Caco-2 (cell line): ENCODE measurements around the gene HAPLN2. TPM values are rescaled to one million over a fixed set of nuclear protein-coding genes. Genes with fewer than 3 reads are reported as not detected.

Source experiments
- BruUV-seq: library from RNA; stranded (reverse); fragments of 400-500 nt; replicated peaks from 2 replicates; lab custom pipeline; 2021; lab: Mats Ljungman, UMichigan
- CTCF ChIA-PET: fragments of 300-600 bp; sonication (Branson Sonifier 250); formaldehyde crosslinking; loops from one replicate; lab custom pipeline; 2022; ENCODE audit warnings: antibody characterized with exemption; lab: Charles Lee
- POLR2A ChIA-PET: fragments of 300-600 bp; sonication (Branson Sonifier 250); formaldehyde crosslinking; loops from one replicate; lab custom pipeline; 2022; ENCODE audit warnings: antibody characterized with exemption; lab: Charles Lee
- DNase-seq, 2 experiments: peaks; one replicate each; pipeline versions ENCODE4 v3.0.0 to v3.0.0-alpha.2; 2020 to 2022
- H3K27me3 ChIP-seq: replicated peaks from 2 replicates; pipeline ENCODE4 v1.6.0; 2011; ENCODE audit warnings: low read length; ENCODE audit not compliant: control insufficient read depth, insufficient read depth
- H3K36me3 ChIP-seq: 2 replicates; pipeline ENCODE4 v1.5.1; 2011; ENCODE audit warnings: low read length; ENCODE audit not compliant: control insufficient read depth, insufficient read depth
- H3K4me1 ChIP-seq: fragments of 250-450 bp; sonication (Bioruptor Pico); 2 replicates; pipeline ENCODE4 v1.5.1; 2020; ENCODE audit warnings: mild to moderate bottlenecking
- H3K4me3 ChIP-seq: 2 replicates; pipeline ENCODE4 v1.5.1; 2011; ENCODE audit warnings: low read depth, mild to moderate bottlenecking, control low read depth, low read length
- H3K9me3 ChIP-seq: fragments of 250-450 bp; sonication (Bioruptor Pico); 2 replicates; pipeline ENCODE4 v1.5.1; 2020; ENCODE audit warnings: mild to moderate bottlenecking, moderate library complexity
- H3K27ac Mint-ChIP-seq: one replicate; pipeline ENCODE4 v1.8.0; 2022; ENCODE audit warnings: mixed read lengths; ENCODE audit not compliant: unreplicated experiment
- H3K27me3 Mint-ChIP-seq: one replicate; pipeline ENCODE4 v1.8.0; 2022; ENCODE audit warnings: mixed read lengths; ENCODE audit not compliant: insufficient read depth, unreplicated experiment
- H3K36me3 Mint-ChIP-seq: one replicate; pipeline ENCODE4 v1.8.0; 2022; ENCODE audit warnings: mild to moderate bottlenecking, mixed read lengths; ENCODE audit not compliant: insufficient read depth, unreplicated experiment
- H3K4me1 Mint-ChIP-seq: one replicate; pipeline ENCODE4 v1.8.0; 2022; ENCODE audit warnings: low read depth, mixed read lengths; ENCODE audit not compliant: unreplicated experiment
- H3K4me3 Mint-ChIP-seq: one replicate; pipeline ENCODE4 v1.8.0; 2022; ENCODE audit warnings: mild to moderate bottlenecking, moderate library complexity, mixed read lengths; ENCODE audit not compliant: unreplicated experiment
- H3K9me3 Mint-ChIP-seq: one replicate; pipeline ENCODE4 v1.8.0; 2022; ENCODE audit warnings: mixed read lengths; ENCODE audit not compliant: unreplicated experiment
- CTCF ChIP-seq, 2 experiments: fragments of 200-600 bp in 1 of 2; IDR thresholded peaks; 1 replicate in 1 of 2; 2 replicates in 1 of 2; pipeline versions ENCODE4 v1.5.1 to v1.8.0; 2011 to 2022; ENCODE audit warnings: antibody characterized with exemption in 1 of 2, control low read depth in 1 of 2, inconsistent platforms in 1 of 2, low read depth in 1 of 2, low read length in 1 of 2, mild to moderate bottlenecking in 1 of 2, moderate library complexity in 1 of 2; ENCODE audit not compliant: insufficient read depth in 1 of 2, severe bottlenecking in 1 of 2, unreplicated experiment in 1 of 2
- intact Hi-C: fragments of 100-400 bp; cut with micrococcal nuclease; formaldehyde crosslinking; loops from one replicate; pipeline ENCODE4 v1.10.0; 2022; ENCODE audit not compliant: unreplicated experiment
- total RNA-seq: library from RNA; stranded (reverse); gene quantifications from 2 replicates; pipeline ENCODE4 v1.2.3, GENCODE V29; 2022

The HAPLN2 gene
- total RNA-seq, 1 experiment from 2014 or later = not detected

DNA sequence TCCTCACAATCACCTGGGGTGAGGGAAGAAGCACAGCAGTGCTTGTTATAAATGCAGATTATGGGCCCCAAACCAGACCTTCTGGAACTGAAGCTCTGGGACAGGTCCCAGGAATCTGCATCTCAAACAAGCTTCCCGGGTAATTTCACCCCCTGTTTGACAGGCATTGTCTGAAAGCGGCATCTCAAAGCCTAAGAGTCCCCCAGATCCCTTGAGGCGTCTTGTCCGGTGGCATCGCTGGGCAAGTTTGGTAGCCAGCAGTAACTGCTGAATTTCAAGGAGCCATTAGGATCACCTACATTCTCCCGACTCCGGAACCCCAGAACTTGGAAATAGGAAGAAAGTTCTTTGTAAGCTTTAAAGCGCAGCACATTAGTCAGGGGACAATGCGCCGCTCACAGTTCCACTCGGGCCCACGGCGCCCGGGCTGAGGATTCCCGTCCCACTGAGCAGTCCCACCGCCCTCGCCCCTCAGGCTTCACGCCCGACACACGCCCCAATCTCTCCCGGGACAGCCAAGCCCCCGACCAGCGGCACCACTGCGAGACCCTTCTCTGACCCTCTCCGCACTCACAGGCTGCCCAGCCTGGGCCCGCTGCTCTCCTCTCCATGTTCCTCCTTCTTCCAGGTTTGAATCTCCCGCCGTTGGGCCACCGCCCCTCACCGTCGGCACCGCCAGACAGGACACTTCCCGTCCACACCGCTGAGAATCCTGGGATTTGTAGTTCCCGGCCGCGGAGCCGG, 47.1 kb upstream of the HAPLN2 start, which contains the start of gene IQGAP3:
Gene IQGAP3 (minus strand): TSS at position 647 of the 744 bp plus-strand sequence. CDS start 36 bp downstream, at position 611.
- H3K9me3 ChIP-seq = no peaks in the 10 kb centered on the region
- Mint-ChIP-seq H3K27ac (peak within 1 kb of the TSS; percentile 83), H3K4me3 (peak within 1 kb of the TSS; percentile 97), H3K27me3 (no peaks in the 10 kb centered on the region), H3K36me3 (peaks cover 26% of the 10 kb centered on the region), H3K9me3 (no peaks in the 10 kb centered on the region), H3K4me1 (peaks cover 18% of the 10 kb centered on the region)
- DNase-seq = peak; percentile 91
- intact Hi-C loops = loop anchor here (1.0 to 5.0 kb wide), 2 partner anchors 35 to 69 kb away; no protein-coding TSS in a partner anchor
- no peak for TF ChIP-seq CTCF (IDR thresholded peaks at IDR 0.05; ENCODE audit: insufficient read depth in 1 of 2, low read depth in 1 of 2, low read length in 1 of 2, severe bottlenecking in 1 of 2, unreplicated experiment in 1 of 2)
- H3K27me3 ChIP-seq = no peaks in the 10 kb centered on the region
- POLR2A ChIA-PET = no interaction called here
- peaks cover 15% of the 10 kb centered on the region; the same call in 1 of the 2 replicates for H3K4me1 ChIP-seq
- CTCF ChIA-PET = interaction anchor here (1.2 to 1.3 kb wide), 2 partner anchors 71 to 115 kb away, joined by 3 read pairs; no protein-coding TSS in a partner anchor
- TSS peak; percentile 80 for BruUV-seq
- H3K4me3 ChIP-seq = peak within 1 kb of the TSS; percentile 96
- no peaks in the 10 kb centered on the region for H3K36me3 ChIP-seq

DNA sequence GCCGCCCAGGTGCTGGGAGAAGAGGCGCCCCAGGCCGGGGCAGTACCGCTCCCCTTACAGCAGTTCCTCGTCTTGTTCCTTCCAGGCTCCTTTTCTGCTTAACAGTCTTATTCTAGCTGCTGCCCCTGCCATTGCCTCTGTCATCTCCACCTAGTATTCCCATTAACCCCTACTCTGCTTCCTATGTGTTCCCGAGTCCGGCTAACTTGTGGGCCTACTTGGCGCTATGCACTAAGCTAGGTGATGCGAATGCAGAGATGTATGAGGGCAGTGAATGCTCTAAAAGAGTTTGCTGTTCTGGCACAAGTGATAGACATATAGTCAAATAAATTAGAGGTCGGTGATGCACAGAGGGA, 46.6 kb upstream of the HAPLN2 start:
- DNase-seq = no peak
- H3K36me3 Mint-ChIP-seq = peaks cover 26% of the 10 kb centered on the region
- peak overlapping the region; percentile 83 for H3K27ac Mint-ChIP-seq
- peaks cover 18% of the 10 kb centered on the region for H3K4me1 Mint-ChIP-seq
- ChIA-PET CTCF (no interaction called here), POLR2A (no interaction called here)
- intact Hi-C loops = loop anchor here (1.0 to 5.0 kb wide), 2 partner anchors 35 to 69 kb away; no protein-coding TSS in a partner anchor
- peak overlapping the region; percentile 96 for H3K4me3 ChIP-seq
- no peaks in the 10 kb centered on the region for H3K36me3 ChIP-seq
- H3K9me3 Mint-ChIP-seq = no peaks in the 10 kb centered on the region
- H3K4me3 Mint-ChIP-seq = peak overlapping the region; percentile 97
- H3K27me3 ChIP-seq = no peaks in the 10 kb centered on the region
- BruUV-seq = no TSS peak
- no peaks in the 10 kb centered on the region for H3K27me3 Mint-ChIP-seq
- TF ChIP-seq CTCF (IDR thresholded peaks at IDR 0.05; ENCODE audit: insufficient read depth in 1 of 2, low read depth in 1 of 2, low read length in 1 of 2, severe bottlenecking in 1 of 2, unreplicated experiment in 1 of 2) = no peak
- peaks cover 15% of the 10 kb centered on the region; the same call in 1 of the 2 replicates for H3K4me1 ChIP-seq
- no peaks in the 10 kb centered on the region for H3K9me3 ChIP-seq

GRCh38 chr1:156574039-156574633, 45.1 kb upstream of the HAPLN2 start:
- no peaks in the 10 kb centered on the region for H3K27me3 Mint-ChIP-seq

More at GRCh38 chr1:156574039-156574633, 45.1 kb upstream of the HAPLN2 start:
- Histone ChIP-seq H3K4me1 (peaks cover 15% of the 10 kb centered on the region; the same call in 1 of the 2 replicates), H3K27me3 (no peaks in the 10 kb centered on the region), H3K36me3 (no peaks in the 10 kb centered on the region), H3K4me3 (no peak overlapping the region), H3K9me3 (no peaks in the 10 kb centered on the region)
- intact Hi-C loops = loop anchor here (5.0 kb wide), 1 partner anchor 33 kb away; no protein-coding TSS in a partner anchor
- no peak for TF ChIP-seq CTCF (IDR thresholded peaks at IDR 0.05; ENCODE audit: insufficient read depth in 1 of 2, low read depth in 1 of 2, low read length in 1 of 2, severe bottlenecking in 1 of 2, unreplicated experiment in 1 of 2)
- ChIA-PET POLR2A (interaction anchor here (1.0 kb wide), 1 partner anchor 117 kb away, joined by 4 read pairs; no protein-coding TSS in a partner anchor), CTCF (interaction anchor here (0.6 kb wide), 1 partner anchor 129 kb away, joined by 4 read pairs; no protein-coding TSS in a partner anchor)
- Mint-ChIP-seq H3K36me3 (peaks cover 17% of the 10 kb centered on the region), H3K4me3 (no peak overlapping the region), H3K4me1 (peaks cover 18% of the 10 kb centered on the region), H3K9me3 (no peaks in the 10 kb centered on the region), H3K27ac (no peak overlapping the region)
- BruUV-seq = no TSS peak
- DNase-seq = no peak
